GM12873 (cell line): ENCODE data around the gene NLN.
A peak's percentile ranks its signal among the peaks of the same experiment; 100 is the strongest.

ENCODE experiments used
- TF ChIP-seq, protein P1 (sequence below): IDR thresholded peaks from 2 replicates; pipeline ENCODE4 v1.5.1; 2012; ENCODE audit warnings: low read depth, mild to moderate bottlenecking, moderate library complexity, low read length, control low read depth; ENCODE audit not compliant: insufficient read depth; ENCODE audit errors: missing control alignments

Gene NLN

DNA sequence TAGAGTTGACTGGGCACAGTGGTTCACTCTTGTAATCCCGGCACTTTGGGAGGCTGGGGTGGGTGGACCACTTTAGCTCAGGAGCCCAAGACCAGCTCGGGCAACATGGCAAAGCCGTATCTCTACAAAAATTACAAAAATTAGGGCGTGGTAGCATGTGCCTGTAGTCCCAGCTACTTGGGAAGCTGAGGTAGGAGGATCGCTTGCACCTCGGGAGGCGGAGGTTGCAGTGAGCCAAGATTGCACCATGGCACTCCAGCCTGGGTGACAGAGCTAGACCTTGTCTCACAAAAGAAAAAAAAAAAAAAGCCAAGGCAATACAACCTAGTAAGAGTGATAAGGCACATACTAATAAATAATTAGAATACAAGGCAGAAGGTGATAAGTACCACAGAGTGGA is 15.8 kb downstream of the NLN start:
- TF ChIP-seq, protein P1, sequence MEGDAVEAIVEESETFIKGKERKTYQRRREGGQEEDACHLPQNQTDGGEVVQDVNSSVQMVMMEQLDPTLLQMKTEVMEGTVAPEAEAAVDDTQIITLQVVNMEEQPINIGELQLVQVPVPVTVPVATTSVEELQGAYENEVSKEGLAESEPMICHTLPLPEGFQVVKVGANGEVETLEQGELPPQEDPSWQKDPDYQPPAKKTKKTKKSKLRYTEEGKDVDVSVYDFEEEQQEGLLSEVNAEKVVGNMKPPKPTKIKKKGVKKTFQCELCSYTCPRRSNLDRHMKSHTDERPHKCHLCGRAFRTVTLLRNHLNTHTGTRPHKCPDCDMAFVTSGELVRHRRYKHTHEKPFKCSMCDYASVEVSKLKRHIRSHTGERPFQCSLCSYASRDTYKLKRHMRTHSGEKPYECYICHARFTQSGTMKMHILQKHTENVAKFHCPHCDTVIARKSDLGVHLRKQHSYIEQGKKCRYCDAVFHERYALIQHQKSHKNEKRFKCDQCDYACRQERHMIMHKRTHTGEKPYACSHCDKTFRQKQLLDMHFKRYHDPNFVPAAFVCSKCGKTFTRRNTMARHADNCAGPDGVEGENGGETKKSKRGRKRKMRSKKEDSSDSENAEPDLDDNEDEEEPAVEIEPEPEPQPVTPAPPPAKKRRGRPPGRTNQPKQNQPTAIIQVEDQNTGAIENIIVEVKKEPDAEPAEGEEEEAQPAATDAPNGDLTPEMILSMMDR, result no peak

DNA sequence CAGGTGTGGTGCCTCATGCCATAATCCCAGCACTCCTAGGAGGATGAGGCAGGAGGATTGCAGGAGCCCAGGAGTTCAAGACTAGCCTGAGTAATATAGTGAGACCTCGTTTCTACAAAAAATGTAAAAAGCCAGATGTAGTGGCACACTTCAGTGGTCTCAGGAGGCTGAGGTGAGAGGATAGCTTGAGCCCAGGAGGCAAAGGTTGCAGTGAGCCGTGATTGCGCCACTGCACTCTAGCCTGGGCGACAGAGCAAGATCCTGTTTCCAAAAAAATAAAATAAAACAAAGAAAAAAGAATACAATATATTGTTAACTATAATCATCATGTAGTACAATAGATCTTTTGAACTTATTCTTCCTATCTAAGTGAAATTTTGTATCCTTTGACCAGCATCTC is 16.3 kb downstream of the NLN start:
- TF ChIP-seq, protein P1, result no peak

GRCh38 chr5:65739162-65739561 is 17.2 kb downstream of the NLN start:
- TF ChIP-seq, protein P1, result no peak

- TF ChIP-seq, protein P1, result peak; percentile 64
Measured at GRCh38 chr5:65742565-65743231, 20.7 kb downstream of the NLN start.

DNA sequence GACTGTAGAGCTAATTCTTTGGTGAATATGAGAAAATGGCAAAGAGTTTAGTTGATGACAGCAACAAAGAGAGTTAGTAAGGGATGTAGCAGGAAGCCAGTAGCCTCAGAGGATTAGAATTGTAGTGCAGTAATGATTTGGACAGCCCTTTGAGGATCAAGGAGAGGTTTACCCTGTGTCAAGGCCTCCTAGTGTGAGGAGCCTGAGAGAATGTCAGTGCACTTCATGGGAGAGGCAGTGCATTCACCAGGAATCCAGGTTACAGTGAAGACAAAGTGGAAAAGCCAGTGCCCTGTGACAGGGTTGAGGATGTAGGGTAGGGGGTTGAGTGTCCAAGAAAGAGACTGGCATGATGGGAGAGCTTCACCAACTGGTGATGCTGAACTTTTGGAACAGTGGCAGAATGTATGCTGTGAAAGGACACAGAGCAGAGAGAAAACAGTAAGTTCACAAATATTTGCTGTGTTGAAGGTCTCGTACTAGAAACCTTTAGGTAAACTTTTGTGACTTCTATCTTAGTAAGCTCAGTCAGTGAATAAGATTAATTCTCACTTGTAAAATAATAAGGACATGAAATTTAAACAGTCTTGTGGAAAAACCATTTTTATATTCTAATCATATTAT is 27.3 kb downstream of the NLN start:
- TF ChIP-seq, protein P1, result no peak

- TF ChIP-seq, protein P1, result no peak
Measured at GRCh38 chr5:65749956-65750355, 28.0 kb downstream of the NLN start.

- TF ChIP-seq, protein P1, result no peak
Measured at GRCh38 chr5:65750938-65751337, 28.9 kb downstream of the NLN start.
